WTC11 (cell line): ENCODE data around the gene THBD. TPM values are rescaled to one million over a fixed set of nuclear protein-coding genes. Genes with fewer than 3 reads are reported as not detected.

Source experiments
- ATAC-seq: fragments of 200-7000 bp; cut with Tn5 transposase; 2 replicates; pipeline ENCODE4 v1.10.0; 2021; ENCODE audit warnings: mild to moderate bottlenecking, moderate library complexity
- CTCF ChIA-PET: fragments of 300-600 bp; sonication (Branson Sonifier 250); formaldehyde crosslinking; loops from one replicate; lab custom pipeline; 2021; ENCODE audit warnings: antibody characterized with exemption; lab: Charles Lee
- POLR2A ChIA-PET: fragments of 350-600 bp; sonication (Branson Sonifier 250); formaldehyde crosslinking; loops from one replicate; lab custom pipeline; 2021; ENCODE audit warnings: antibody characterized with exemption; lab: Charles Lee
- DNase-seq: peaks from one replicate; pipeline ENCODE4 v3.0.0; 2021; ENCODE audit warnings: low spot score
- H3K27ac Mint-ChIP-seq: 2 replicates; pipeline ENCODE4 v1.8.0; 2021; ENCODE audit warnings: mixed read lengths
- H3K27me3 Mint-ChIP-seq: 2 replicates; pipeline ENCODE4 v1.8.0; 2021; ENCODE audit warnings: low read depth, mild to moderate bottlenecking, moderate library complexity, mixed read lengths
- H3K36me3 Mint-ChIP-seq: 2 replicates; pipeline ENCODE4 v1.8.0; 2021; ENCODE audit warnings: mixed read lengths
- H3K4me1 Mint-ChIP-seq: 2 replicates; pipeline ENCODE4 v1.8.0; 2022; ENCODE audit warnings: mixed read lengths
- H3K4me3 Mint-ChIP-seq: 2 replicates; pipeline ENCODE4 v1.8.0; 2021; ENCODE audit warnings: mild to moderate bottlenecking, moderate library complexity, mixed read lengths
- H3K9me3 Mint-ChIP-seq: 2 replicates; pipeline ENCODE4 v1.8.0; 2021; ENCODE audit warnings: mixed read lengths
- HMGA2 ChIP-seq: fragments of 250-450 bp; sonication (Bioruptor Pico); IDR thresholded peaks from 2 replicates; pipeline ENCODE4 v1.4.0; 2021; ENCODE audit warnings: mild to moderate bottlenecking, moderate library complexity
- MLX ChIP-seq: sonication (generic); formaldehyde crosslinking; IDR thresholded peaks from 2 replicates; pipeline ENCODE4 v1.8.1; 2023; ENCODE audit warnings: mild to moderate bottlenecking, missing genetic modification reagents, moderate library complexity
- MYBL2 ChIP-seq: sonication (generic); formaldehyde crosslinking; IDR thresholded peaks from 2 replicates; pipeline ENCODE4 v1.8.1; 2023; ENCODE audit warnings: mild to moderate bottlenecking, moderate library complexity, missing genetic modification reagents
- NR2C2 ChIP-seq: sonication (generic); formaldehyde crosslinking; IDR thresholded peaks from 2 replicates; pipeline ENCODE4 v1.8.0; 2022; ENCODE audit warnings: mild to moderate bottlenecking, missing genetic modification reagents
- SMAD3 ChIP-seq: sonication (generic); formaldehyde crosslinking; IDR thresholded peaks from 2 replicates; pipeline ENCODE4 v1.8.0; 2022; ENCODE audit warnings: missing genetic modification reagents, mild to moderate bottlenecking, borderline replicate concordance
- TEAD4 ChIP-seq: sonication (generic); formaldehyde crosslinking; IDR thresholded peaks from 2 replicates; pipeline ENCODE4 v1.8.0; 2022; ENCODE audit warnings: mild to moderate bottlenecking, missing genetic modification reagents
- ZMAT4 ChIP-seq: fragments of 250-450 bp; sonication (Bioruptor Pico); IDR thresholded peaks from 2 replicates; pipeline ENCODE4 v1.9.0; 2021; ENCODE audit warnings: mild to moderate bottlenecking
- ZNF121 ChIP-seq: sonication (generic); formaldehyde crosslinking; IDR thresholded peaks from 2 replicates; pipeline ENCODE4 v1.8.0; 2023; ENCODE audit warnings: missing genetic modification reagents
- ZNF281 ChIP-seq: sonication (generic); formaldehyde crosslinking; IDR thresholded peaks from 2 replicates; pipeline ENCODE4 v1.8.0; 2023; ENCODE audit warnings: mild to moderate bottlenecking, missing genetic modification reagents
- total RNA-seq: library from RNA; stranded (reverse); gene quantifications from 3 replicates; pipeline ENCODE4 v1.2.3, GENCODE V29; 2021
- TF ChIP-seq, protein P1 (sequence below): sonication (generic); formaldehyde crosslinking; IDR thresholded peaks from 2 replicates; pipeline ENCODE4 v1.8.1; 2023; ENCODE audit warnings: mild to moderate bottlenecking, missing genetic modification reagents
- TF ChIP-seq, protein P2 (sequence below): fragments of 200-600 bp; IDR thresholded peaks from 2 replicates; pipeline ENCODE4 v1.8.0; 2022; ENCODE audit warnings: antibody characterized with exemption
- TF ChIP-seq, protein P3 (sequence below): sonication (generic); formaldehyde crosslinking; conservative IDR thresholded peaks from 2 replicates; pipeline ENCODE4 v1.8.1; 2022; ENCODE audit warnings: mild to moderate bottlenecking, missing genetic modification reagents

The THBD gene
- total RNA-seq, 1 experiment from 2014 or later = 1.0 TPM

DNA sequence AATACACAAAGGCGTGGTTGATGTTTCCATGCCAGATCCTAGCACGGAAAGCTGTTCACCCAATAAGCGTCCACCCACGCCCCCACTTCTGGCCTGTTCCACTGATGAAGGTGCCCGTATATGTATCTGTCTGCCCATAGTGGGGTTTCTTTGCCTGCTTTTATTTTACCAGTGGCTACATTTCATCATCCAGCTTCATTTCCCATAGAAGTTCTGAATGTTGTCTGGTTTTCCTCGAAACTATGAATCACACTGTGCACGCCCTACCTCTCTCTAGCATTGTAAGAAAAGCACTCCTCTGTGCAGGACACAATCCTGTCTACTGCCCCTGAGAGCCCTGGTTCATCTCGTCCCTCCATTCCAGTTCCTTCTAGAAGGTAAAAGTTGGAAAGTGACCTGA, 45.5 kb upstream of the THBD start:
- no peak overlapping the region for H3K27ac Mint-ChIP-seq
- no peak overlapping the region for H3K4me3 Mint-ChIP-seq
- H3K27me3 Mint-ChIP-seq = no peaks in the 10 kb centered on the region; the same call in 1 of the 2 replicates

DNA sequence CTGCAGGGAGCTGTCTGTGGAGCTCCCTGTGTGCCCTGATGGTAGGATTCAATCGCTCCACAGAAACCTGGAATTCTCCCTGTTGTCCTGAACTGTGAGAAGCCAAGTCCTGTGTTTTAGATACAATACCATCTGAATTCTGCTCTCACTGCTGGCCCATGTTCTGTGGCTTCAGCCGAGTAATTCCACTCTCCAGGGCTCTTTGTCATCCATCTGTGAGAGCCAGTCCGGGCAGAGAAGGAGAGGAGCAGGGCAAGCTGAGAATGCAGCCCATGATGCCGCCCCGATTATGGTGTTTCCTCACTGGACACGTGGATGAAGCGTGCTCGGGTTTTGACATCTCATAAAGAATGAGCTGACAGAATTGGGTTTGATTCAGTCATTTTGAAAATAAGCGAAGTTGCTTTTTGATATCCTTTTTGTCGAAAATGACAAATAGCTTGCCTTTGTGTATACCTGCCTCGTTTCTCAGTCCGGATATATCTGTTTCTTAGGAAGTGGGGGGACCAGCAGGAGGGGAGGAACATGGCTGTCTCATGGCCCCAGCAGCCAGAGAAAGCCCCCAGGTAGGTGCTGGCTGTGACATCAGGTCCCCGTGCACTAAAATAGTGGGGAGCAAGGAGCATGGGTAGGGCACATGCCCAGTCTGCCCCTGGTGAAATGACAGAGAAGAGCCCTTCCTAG, 44.9 kb upstream of the THBD start:
- Mint-ChIP-seq H3K27me3 (no peaks in the 10 kb centered on the region; the same call in 1 of the 2 replicates), H3K36me3 (no peaks in the 10 kb centered on the region), H3K4me1 (peaks cover 16% of the 10 kb centered on the region), H3K27ac (no peak overlapping the region), H3K9me3 (no peaks in the 10 kb centered on the region), H3K4me3 (no peak overlapping the region)
- ChIA-PET CTCF (interaction anchor here (1.1 kb wide), 1 partner anchor 9 kb away, joined by 3 read pairs; the partner anchor contains the start of gene CD93), POLR2A (interaction anchor here (0.6 kb wide), 1 partner anchor 9 kb away, joined by 3 read pairs; no protein-coding TSS in a partner anchor)
- no peak for DNase-seq
- TF ChIP-seq ZMAT4 (CRISPR knock-in tag) (no peak), HMGA2 (CRISPR knock-in tag) (no peak)
- TF ChIP-seq, protein P1, sequence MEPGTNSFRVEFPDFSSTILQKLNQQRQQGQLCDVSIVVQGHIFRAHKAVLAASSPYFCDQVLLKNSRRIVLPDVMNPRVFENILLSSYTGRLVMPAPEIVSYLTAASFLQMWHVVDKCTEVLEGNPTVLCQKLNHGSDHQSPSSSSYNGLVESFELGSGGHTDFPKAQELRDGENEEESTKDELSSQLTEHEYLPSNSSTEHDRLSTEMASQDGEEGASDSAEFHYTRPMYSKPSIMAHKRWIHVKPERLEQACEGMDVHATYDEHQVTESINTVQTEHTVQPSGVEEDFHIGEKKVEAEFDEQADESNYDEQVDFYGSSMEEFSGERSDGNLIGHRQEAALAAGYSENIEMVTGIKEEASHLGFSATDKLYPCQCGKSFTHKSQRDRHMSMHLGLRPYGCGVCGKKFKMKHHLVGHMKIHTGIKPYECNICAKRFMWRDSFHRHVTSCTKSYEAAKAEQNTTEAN = no peak
- TF ChIP-seq, protein P2, sequence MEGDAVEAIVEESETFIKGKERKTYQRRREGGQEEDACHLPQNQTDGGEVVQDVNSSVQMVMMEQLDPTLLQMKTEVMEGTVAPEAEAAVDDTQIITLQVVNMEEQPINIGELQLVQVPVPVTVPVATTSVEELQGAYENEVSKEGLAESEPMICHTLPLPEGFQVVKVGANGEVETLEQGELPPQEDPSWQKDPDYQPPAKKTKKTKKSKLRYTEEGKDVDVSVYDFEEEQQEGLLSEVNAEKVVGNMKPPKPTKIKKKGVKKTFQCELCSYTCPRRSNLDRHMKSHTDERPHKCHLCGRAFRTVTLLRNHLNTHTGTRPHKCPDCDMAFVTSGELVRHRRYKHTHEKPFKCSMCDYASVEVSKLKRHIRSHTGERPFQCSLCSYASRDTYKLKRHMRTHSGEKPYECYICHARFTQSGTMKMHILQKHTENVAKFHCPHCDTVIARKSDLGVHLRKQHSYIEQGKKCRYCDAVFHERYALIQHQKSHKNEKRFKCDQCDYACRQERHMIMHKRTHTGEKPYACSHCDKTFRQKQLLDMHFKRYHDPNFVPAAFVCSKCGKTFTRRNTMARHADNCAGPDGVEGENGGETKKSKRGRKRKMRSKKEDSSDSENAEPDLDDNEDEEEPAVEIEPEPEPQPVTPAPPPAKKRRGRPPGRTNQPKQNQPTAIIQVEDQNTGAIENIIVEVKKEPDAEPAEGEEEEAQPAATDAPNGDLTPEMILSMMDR = no peak
- TF ChIP-seq, all 79 proteins: peak for 0
- ATAC-seq = no peak

More for the DNA sequence above, 45.5 kb upstream of the THBD start:
- Mint-ChIP-seq H3K36me3 (no peaks in the 10 kb centered on the region), H3K9me3 (no peaks in the 10 kb centered on the region), H3K4me1 (peaks cover 16% of the 10 kb centered on the region)
- CTCF ChIA-PET = interaction anchor here (0.7 to 1.1 kb wide), 3 partner anchors 9 to 37 kb away, joined by 3 read pairs; partner anchors contain the start of gene CD93
- POLR2A ChIA-PET = no interaction called here
- no peak for DNase-seq
- ATAC-seq = no peak
- TF ChIP-seq TEAD4 (no peak), ZNF281 (CRISPR knock-in tag) (no peak), SMAD3 (CRISPR knock-in tag) (no peak), ZNF121 (CRISPR knock-in tag) (no peak)

DNA sequence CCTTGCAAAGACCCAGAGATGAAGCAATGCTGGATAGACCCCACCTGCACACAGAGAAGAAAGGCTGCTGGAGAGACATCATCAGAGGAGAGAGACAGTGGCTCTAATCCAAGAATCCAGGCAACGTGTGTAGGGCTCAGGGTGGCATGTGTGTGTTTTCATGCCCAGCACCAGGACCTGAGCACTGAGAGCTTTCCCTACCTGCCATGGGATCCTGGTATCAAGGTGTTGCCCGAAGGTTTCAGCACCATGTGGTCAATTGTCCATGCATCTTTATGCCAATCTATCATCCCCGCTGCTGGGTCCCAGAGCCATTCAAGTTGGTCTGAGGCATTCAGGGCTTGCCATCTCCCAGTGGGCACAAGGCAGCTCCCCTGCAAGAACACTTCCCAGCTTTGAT, 44.1 kb upstream of the THBD start:
- TF ChIP-seq, protein P3, sequence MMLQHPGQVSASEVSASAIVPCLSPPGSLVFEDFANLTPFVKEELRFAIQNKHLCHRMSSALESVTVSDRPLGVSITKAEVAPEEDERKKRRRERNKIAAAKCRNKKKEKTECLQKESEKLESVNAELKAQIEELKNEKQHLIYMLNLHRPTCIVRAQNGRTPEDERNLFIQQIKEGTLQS = no peak
- no peak for TF ChIP-seq MLX (CRISPR knock-in tag)
- TF ChIP-seq MYBL2 (CRISPR knock-in tag) = no peak
- no peak for TF ChIP-seq NR2C2
- TF ChIP-seq, all 79 proteins: peak for 0
- no peak overlapping the region for H3K4me3 Mint-ChIP-seq
- no peak overlapping the region for H3K27ac Mint-ChIP-seq
- POLR2A ChIA-PET = no interaction called here
- H3K4me1 Mint-ChIP-seq = peaks cover 16% of the 10 kb centered on the region
- H3K36me3 Mint-ChIP-seq = no peaks in the 10 kb centered on the region
- ATAC-seq (no peak), DNase-seq (no peak)
- no peaks in the 10 kb centered on the region for H3K9me3 Mint-ChIP-seq
- no peaks in the 10 kb centered on the region; the same call in 1 of the 2 replicates for H3K27me3 Mint-ChIP-seq
- CTCF ChIA-PET = no interaction called here
